WTC11 (cell line): Measurements from ENCODE around the gene THSD4. TPM values are rescaled to one million over a fixed set of nuclear protein-coding genes. Genes with fewer than 3 reads are reported as not detected.

Source experiments
- ATAC-seq: fragments of 200-7000 bp; cut with Tn5 transposase; 2 replicates; pipeline ENCODE4 v1.10.0; 2021; ENCODE audit warnings: mild to moderate bottlenecking, moderate library complexity
- CTCF ChIA-PET: fragments of 300-600 bp; sonication (Branson Sonifier 250); formaldehyde crosslinking; loops from one replicate; lab custom pipeline; 2021; ENCODE audit warnings: antibody characterized with exemption; lab: Charles Lee
- POLR2A ChIA-PET: fragments of 350-600 bp; sonication (Branson Sonifier 250); formaldehyde crosslinking; loops from one replicate; lab custom pipeline; 2021; ENCODE audit warnings: antibody characterized with exemption; lab: Charles Lee
- DNase-seq: peaks from one replicate; pipeline ENCODE4 v3.0.0; 2021; ENCODE audit warnings: low spot score
- H3K27ac Mint-ChIP-seq: 2 replicates; pipeline ENCODE4 v1.8.0; 2021; ENCODE audit warnings: mixed read lengths
- H3K27me3 Mint-ChIP-seq: 2 replicates; pipeline ENCODE4 v1.8.0; 2021; ENCODE audit warnings: low read depth, mild to moderate bottlenecking, moderate library complexity, mixed read lengths
- H3K36me3 Mint-ChIP-seq: 2 replicates; pipeline ENCODE4 v1.8.0; 2021; ENCODE audit warnings: mixed read lengths
- H3K4me1 Mint-ChIP-seq: 2 replicates; pipeline ENCODE4 v1.8.0; 2022; ENCODE audit warnings: mixed read lengths
- H3K4me3 Mint-ChIP-seq: 2 replicates; pipeline ENCODE4 v1.8.0; 2021; ENCODE audit warnings: mild to moderate bottlenecking, moderate library complexity, mixed read lengths
- H3K9me3 Mint-ChIP-seq: 2 replicates; pipeline ENCODE4 v1.8.0; 2021; ENCODE audit warnings: mixed read lengths
- CREB1 ChIP-seq: sonication (generic); formaldehyde crosslinking; IDR thresholded peaks from 2 replicates; pipeline ENCODE4 v1.8.0; 2023; ENCODE audit warnings: mild to moderate bottlenecking, missing genetic modification reagents
- EMX1 ChIP-seq: fragments of 250-450 bp; sonication (Bioruptor Pico); IDR thresholded peaks from 2 replicates; pipeline ENCODE4 v1.8.0; 2021; ENCODE audit warnings: mild to moderate bottlenecking
- FOXP1 ChIP-seq: sonication (generic); formaldehyde crosslinking; IDR thresholded peaks from 2 replicates; pipeline ENCODE4 v1.8.0; 2022; ENCODE audit warnings: missing genetic modification reagents, mild to moderate bottlenecking, moderate library complexity, borderline replicate concordance
- JUN ChIP-seq: sonication (generic); formaldehyde crosslinking; IDR thresholded peaks from 2 replicates; pipeline ENCODE4 v1.8.0; 2023; ENCODE audit warnings: mild to moderate bottlenecking, missing genetic modification reagents
- MXD4 ChIP-seq: fragments of 250-450 bp; sonication (Bioruptor Pico); IDR thresholded peaks from 2 replicates; pipeline ENCODE4 v1.8.0; 2021; ENCODE audit warnings: mild to moderate bottlenecking, moderate library complexity, borderline replicate concordance
- MYBL2 ChIP-seq: sonication (generic); formaldehyde crosslinking; IDR thresholded peaks from 2 replicates; pipeline ENCODE4 v1.8.1; 2023; ENCODE audit warnings: mild to moderate bottlenecking, moderate library complexity, missing genetic modification reagents
- NR3C1 ChIP-seq: sonication (generic); formaldehyde crosslinking; conservative IDR thresholded peaks from 2 replicates; pipeline ENCODE4 v1.8.1; 2023; ENCODE audit warnings: low read depth, mild to moderate bottlenecking, missing genetic modification reagents
- TCF7 ChIP-seq: sonication (generic); formaldehyde crosslinking; IDR thresholded peaks from 2 replicates; pipeline ENCODE4 v1.8.0; 2022; ENCODE audit warnings: mild to moderate bottlenecking, low read depth, missing genetic modification reagents, moderate library complexity
- ZNF121 ChIP-seq: sonication (generic); formaldehyde crosslinking; IDR thresholded peaks from 2 replicates; pipeline ENCODE4 v1.8.0; 2023; ENCODE audit warnings: missing genetic modification reagents
- ZNF219 ChIP-seq: sonication (generic); formaldehyde crosslinking; IDR thresholded peaks from 2 replicates; pipeline ENCODE4 v1.8.0; 2023; ENCODE audit warnings: missing genetic modification reagents, mild to moderate bottlenecking, borderline replicate concordance
- ZNF396 ChIP-seq: fragments of 250-450 bp; sonication (Bioruptor Pico); IDR thresholded peaks from 2 replicates; pipeline ENCODE4 v1.8.0; 2021; ENCODE audit warnings: mild to moderate bottlenecking, moderate library complexity, borderline replicate concordance
- total RNA-seq: library from RNA; stranded (reverse); gene quantifications from 3 replicates; pipeline ENCODE4 v1.2.3, GENCODE V29; 2021
- TF ChIP-seq, protein P1 (sequence below): fragments of 250-450 bp; sonication (Bioruptor Pico); IDR thresholded peaks from 2 replicates; pipeline ENCODE4 v1.9.0; 2021; ENCODE audit warnings: mild to moderate bottlenecking
- TF ChIP-seq, protein P2 (sequence below): fragments of 250-450 bp; sonication (Bioruptor Pico); IDR thresholded peaks from 2 replicates; pipeline ENCODE4 v1.9.0; 2021; ENCODE audit warnings: mild to moderate bottlenecking, borderline replicate concordance
- TF ChIP-seq, protein P3 (sequence below): sonication (generic); formaldehyde crosslinking; IDR thresholded peaks from 2 replicates; pipeline ENCODE4 v1.8.1; 2023; ENCODE audit warnings: mild to moderate bottlenecking, missing genetic modification reagents, moderate library complexity
- TF ChIP-seq, protein P4 (sequence below): sonication (generic); formaldehyde crosslinking; IDR thresholded peaks from 2 replicates; pipeline ENCODE4 v1.8.1; 2022; ENCODE audit warnings: mild to moderate bottlenecking, missing genetic modification reagents, moderate library complexity, borderline replicate concordance
- TF ChIP-seq, protein P5 (sequence below): fragments of 250-450 bp; sonication (Bioruptor Pico); IDR thresholded peaks from 2 replicates; pipeline ENCODE4 v1.9.0; 2021; ENCODE audit warnings: moderate library complexity, mild to moderate bottlenecking, inconsistent platforms, borderline replicate concordance
- TF ChIP-seq, protein P6 (sequence below): sonication (generic); formaldehyde crosslinking; IDR thresholded peaks from 2 replicates; pipeline ENCODE4 v1.8.1; 2022; ENCODE audit warnings: low read depth, missing genetic modification reagents, borderline replicate concordance
- TF ChIP-seq, protein P7 (sequence below): sonication (generic); formaldehyde crosslinking; IDR thresholded peaks from 2 replicates; pipeline ENCODE4 v1.8.0; 2023; ENCODE audit warnings: mild to moderate bottlenecking, missing genetic modification reagents
- TF ChIP-seq, protein P8 (sequence below): sonication (generic); formaldehyde crosslinking; IDR thresholded peaks from 2 replicates; pipeline ENCODE4 v1.8.0; 2022; ENCODE audit warnings: missing genetic modification reagents

Gene THSD4
- total RNA-seq, 1 experiment from 2014 or later = 7.8 TPM

DNA sequence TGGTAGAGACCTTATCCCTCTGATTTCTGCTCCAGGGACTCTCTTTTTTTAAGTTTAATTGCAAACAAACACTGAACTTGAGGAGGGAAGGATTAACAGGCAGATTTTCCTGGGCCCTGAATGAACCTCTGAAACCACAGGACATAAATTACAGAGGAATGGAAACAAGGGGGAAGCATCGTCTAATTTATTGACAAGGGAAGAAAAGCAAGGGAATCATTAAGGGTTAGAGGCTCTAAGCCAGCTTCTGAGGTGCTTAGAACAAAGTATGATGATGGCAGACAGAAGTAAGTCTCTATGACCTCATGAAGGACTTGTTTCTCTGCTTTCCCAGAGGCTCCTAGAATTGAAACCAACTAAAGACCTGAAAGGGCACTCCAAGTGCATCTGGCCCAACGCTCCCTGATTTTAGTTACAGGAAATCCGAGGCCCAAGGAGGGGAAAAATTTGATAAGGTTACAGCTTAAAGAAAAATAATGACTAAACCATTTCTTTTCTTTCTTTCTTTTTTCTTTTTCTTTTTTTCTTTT lies 450.4 kb downstream of the THSD4 start:
- TF ChIP-seq, protein P1, sequence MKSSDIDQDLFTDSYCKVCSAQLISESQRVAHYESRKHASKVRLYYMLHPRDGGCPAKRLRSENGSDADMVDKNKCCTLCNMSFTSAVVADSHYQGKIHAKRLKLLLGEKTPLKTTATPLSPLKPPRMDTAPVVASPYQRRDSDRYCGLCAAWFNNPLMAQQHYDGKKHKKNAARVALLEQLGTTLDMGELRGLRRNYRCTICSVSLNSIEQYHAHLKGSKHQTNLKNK = no peak
- TF ChIP-seq, protein P2, sequence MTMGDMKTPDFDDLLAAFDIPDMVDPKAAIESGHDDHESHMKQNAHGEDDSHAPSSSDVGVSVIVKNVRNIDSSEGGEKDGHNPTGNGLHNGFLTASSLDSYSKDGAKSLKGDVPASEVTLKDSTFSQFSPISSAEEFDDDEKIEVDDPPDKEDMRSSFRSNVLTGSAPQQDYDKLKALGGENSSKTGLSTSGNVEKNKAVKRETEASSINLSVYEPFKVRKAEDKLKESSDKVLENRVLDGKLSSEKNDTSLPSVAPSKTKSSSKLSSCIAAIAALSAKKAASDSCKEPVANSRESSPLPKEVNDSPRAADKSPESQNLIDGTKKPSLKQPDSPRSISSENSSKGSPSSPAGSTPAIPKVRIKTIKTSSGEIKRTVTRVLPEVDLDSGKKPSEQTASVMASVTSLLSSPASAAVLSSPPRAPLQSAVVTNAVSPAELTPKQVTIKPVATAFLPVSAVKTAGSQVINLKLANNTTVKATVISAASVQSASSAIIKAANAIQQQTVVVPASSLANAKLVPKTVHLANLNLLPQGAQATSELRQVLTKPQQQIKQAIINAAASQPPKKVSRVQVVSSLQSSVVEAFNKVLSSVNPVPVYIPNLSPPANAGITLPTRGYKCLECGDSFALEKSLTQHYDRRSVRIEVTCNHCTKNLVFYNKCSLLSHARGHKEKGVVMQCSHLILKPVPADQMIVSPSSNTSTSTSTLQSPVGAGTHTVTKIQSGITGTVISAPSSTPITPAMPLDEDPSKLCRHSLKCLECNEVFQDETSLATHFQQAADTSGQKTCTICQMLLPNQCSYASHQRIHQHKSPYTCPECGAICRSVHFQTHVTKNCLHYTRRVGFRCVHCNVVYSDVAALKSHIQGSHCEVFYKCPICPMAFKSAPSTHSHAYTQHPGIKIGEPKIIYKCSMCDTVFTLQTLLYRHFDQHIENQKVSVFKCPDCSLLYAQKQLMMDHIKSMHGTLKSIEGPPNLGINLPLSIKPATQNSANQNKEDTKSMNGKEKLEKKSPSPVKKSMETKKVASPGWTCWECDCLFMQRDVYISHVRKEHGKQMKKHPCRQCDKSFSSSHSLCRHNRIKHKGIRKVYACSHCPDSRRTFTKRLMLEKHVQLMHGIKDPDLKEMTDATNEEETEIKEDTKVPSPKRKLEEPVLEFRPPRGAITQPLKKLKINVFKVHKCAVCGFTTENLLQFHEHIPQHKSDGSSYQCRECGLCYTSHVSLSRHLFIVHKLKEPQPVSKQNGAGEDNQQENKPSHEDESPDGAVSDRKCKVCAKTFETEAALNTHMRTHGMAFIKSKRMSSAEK = no peak
- TF ChIP-seq CREB1 (CRISPR knock-in tag) (no peak), TCF7 (CRISPR knock-in tag) (no peak), ZNF396 (no peak), EMX1 (no peak), ZNF219 (CRISPR knock-in tag) (no peak), JUN (no peak), MYBL2 (no peak), MXD4 (CRISPR knock-in tag) (no peak), ZNF121 (CRISPR knock-in tag) (no peak), NR3C1 (CRISPR knock-in tag) (no peak), FOXP1 (CRISPR knock-in tag) (no peak)
- TF ChIP-seq, protein P3, sequence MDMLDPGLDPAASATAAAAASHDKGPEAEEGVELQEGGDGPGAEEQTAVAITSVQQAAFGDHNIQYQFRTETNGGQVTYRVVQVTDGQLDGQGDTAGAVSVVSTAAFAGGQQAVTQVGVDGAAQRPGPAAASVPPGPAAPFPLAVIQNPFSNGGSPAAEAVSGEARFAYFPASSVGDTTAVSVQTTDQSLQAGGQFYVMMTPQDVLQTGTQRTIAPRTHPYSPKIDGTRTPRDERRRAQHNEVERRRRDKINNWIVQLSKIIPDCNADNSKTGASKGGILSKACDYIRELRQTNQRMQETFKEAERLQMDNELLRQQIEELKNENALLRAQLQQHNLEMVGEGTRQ (CRISPR knock-in tag) = no peak
- TF ChIP-seq, protein P4, sequence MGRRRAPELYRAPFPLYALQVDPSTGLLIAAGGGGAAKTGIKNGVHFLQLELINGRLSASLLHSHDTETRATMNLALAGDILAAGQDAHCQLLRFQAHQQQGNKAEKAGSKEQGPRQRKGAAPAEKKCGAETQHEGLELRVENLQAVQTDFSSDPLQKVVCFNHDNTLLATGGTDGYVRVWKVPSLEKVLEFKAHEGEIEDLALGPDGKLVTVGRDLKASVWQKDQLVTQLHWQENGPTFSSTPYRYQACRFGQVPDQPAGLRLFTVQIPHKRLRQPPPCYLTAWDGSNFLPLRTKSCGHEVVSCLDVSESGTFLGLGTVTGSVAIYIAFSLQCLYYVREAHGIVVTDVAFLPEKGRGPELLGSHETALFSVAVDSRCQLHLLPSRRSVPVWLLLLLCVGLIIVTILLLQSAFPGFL = no peak
- TF ChIP-seq, protein P5, sequence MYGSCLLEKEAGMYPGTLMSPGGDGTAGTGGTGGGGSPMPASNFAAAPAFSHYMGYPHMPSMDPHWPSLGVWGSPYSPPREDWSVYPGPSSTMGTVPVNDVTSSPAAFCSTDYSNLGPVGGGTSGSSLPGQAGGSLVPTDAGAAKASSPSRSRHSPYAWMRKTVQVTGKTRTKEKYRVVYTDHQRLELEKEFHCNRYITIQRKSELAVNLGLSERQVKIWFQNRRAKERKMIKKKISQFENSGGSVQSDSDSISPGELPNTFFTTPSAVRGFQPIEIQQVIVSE (CRISPR knock-in tag) = no peak
- TF ChIP-seq, protein P6, sequence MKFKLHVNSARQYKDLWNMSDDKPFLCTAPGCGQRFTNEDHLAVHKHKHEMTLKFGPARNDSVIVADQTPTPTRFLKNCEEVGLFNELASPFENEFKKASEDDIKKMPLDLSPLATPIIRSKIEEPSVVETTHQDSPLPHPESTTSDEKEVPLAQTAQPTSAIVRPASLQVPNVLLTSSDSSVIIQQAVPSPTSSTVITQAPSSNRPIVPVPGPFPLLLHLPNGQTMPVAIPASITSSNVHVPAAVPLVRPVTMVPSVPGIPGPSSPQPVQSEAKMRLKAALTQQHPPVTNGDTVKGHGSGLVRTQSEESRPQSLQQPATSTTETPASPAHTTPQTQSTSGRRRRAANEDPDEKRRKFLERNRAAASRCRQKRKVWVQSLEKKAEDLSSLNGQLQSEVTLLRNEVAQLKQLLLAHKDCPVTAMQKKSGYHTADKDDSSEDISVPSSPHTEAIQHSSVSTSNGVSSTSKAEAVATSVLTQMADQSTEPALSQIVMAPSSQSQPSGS (CRISPR knock-in tag) = no peak
- TF ChIP-seq, protein P7, sequence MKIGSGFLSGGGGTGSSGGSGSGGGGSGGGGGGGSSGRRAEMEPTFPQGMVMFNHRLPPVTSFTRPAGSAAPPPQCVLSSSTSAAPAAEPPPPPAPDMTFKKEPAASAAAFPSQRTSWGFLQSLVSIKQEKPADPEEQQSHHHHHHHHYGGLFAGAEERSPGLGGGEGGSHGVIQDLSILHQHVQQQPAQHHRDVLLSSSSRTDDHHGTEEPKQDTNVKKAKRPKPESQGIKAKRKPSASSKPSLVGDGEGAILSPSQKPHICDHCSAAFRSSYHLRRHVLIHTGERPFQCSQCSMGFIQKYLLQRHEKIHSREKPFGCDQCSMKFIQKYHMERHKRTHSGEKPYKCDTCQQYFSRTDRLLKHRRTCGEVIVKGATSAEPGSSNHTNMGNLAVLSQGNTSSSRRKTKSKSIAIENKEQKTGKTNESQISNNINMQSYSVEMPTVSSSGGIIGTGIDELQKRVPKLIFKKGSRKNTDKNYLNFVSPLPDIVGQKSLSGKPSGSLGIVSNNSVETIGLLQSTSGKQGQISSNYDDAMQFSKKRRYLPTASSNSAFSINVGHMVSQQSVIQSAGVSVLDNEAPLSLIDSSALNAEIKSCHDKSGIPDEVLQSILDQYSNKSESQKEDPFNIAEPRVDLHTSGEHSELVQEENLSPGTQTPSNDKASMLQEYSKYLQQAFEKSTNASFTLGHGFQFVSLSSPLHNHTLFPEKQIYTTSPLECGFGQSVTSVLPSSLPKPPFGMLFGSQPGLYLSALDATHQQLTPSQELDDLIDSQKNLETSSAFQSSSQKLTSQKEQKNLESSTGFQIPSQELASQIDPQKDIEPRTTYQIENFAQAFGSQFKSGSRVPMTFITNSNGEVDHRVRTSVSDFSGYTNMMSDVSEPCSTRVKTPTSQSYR = no peak
- TF ChIP-seq, protein P8, sequence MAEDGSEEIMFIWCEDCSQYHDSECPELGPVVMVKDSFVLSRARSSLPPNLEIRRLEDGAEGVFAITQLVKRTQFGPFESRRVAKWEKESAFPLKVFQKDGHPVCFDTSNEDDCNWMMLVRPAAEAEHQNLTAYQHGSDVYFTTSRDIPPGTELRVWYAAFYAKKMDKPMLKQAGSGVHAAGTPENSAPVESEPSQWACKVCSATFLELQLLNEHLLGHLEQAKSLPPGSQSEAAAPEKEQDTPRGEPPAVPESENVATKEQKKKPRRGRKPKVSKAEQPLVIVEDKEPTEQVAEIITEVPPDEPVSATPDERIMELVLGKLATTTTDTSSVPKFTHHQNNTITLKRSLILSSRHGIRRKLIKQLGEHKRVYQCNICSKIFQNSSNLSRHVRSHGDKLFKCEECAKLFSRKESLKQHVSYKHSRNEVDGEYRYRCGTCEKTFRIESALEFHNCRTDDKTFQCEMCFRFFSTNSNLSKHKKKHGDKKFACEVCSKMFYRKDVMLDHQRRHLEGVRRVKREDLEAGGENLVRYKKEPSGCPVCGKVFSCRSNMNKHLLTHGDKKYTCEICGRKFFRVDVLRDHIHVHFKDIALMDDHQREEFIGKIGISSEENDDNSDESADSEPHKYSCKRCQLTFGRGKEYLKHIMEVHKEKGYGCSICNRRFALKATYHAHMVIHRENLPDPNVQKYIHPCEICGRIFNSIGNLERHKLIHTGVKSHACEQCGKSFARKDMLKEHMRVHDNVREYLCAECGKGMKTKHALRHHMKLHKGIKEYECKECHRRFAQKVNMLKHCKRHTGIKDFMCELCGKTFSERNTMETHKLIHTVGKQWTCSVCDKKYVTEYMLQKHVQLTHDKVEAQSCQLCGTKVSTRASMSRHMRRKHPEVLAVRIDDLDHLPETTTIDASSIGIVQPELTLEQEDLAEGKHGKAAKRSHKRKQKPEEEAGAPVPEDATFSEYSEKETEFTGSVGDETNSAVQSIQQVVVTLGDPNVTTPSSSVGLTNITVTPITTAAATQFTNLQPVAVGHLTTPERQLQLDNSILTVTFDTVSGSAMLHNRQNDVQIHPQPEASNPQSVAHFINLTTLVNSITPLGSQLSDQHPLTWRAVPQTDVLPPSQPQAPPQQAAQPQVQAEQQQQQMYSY (CRISPR knock-in tag) = no peak
- POLR2A ChIA-PET = no interaction called here
- H3K4me3 Mint-ChIP-seq = no peak overlapping the region
- no peaks in the 10 kb centered on the region; the same call in 1 of the 2 replicates for H3K9me3 Mint-ChIP-seq
- CTCF ChIA-PET = no interaction called here
- H3K36me3 Mint-ChIP-seq = no peaks in the 10 kb centered on the region
- no peaks in the 10 kb centered on the region for H3K4me1 Mint-ChIP-seq
- ATAC-seq = no peak
- no peak overlapping the region for H3K27ac Mint-ChIP-seq
- H3K27me3 Mint-ChIP-seq = no peaks in the 10 kb centered on the region
- no peak for DNase-seq
